T-helper 2 cell (primary cell): ENCODE data around the gene MAP2K7.
A peak's percentile ranks its signal among the peaks of the same experiment; 100 is the strongest.
"Not testable (repeated sequence)": the region's sequence is repeated elsewhere in the genome, so short reads cannot be mapped to it uniquely, and the experiment has no call there.

Experiments
- DNase-seq, 5 experiments: peaks; one replicate each; pipeline versions ENCODE4 v3.0.0 to v3.0.0-alpha.2; 2012 to 2022

Gene MAP2K7

DNA sequence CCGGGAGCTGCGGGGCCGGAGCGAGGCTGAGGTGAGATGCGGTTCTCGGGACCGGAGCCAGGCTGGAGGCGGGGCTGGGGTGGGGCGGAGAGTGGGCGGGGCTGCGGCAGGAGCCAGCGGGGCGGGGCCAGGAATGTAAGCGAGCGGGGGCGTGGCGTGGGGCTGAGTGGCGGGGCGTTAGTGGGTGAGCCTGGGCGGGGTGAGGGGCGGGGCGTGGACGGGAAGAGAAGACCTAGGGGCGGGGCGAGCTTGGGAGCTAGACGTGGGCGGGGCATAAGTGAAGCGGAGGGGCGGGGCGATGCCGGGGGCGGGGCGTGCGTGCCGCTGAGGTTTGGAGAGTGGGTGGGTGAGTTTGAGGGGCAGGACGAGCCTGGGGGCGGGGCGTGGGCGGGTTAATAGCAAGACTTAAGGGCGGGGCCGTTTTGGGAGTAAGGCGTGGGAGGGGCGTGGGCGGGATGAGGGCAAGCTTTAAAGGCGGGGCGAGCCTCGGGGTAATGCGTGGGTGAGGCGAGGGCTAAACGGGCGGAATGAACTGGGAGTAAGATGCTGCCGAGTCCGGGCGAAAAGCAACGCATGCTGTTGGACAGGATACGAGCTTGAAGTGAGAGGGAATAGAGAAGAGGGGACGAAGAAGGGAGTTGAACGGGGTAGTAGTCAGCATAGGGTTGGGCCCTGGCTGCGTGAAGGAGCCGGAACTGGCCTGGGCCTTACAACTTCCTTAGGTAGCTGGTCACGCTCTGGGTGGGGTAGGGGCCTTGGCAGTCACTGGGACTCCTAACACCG lies 17.0 kb downstream of the MAP2K7 start:
- DNase-seq = peak; percentile 92 to 100 (median 98)

DNA sequence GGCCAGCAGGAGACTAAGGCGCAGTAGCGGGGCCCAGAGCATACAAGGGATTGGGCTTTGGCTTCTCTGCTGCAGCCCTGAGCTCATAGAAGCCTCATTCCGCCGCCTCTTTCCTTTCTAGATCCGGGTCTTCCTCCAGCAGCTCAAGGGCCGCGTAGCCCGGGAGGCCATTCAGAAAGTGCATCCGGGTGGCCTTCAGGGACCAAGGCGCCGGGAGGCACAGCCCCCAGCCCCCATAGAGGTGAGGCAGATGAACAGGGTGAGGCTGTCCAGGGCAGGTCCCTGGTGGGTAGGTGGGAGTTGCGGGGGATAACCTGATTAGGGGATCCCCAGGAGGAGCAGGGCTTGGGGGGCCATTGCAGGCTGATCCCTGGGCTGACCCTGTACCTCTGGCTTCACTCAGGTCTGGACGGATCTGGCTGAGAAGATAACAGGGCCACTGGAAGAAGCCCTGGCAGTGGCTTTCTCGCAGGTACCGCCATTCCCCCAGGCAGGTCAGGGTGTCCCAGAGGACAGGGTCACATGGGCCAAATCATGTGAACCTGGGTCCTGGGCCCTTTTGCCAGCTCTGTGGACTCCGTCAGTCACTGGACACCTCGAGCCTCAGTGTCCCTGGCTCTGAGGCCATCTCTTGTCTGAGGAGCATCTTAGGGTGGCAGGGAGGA lies 17.8 kb downstream of the MAP2K7 start:
- DNase-seq = no peak

DNA sequence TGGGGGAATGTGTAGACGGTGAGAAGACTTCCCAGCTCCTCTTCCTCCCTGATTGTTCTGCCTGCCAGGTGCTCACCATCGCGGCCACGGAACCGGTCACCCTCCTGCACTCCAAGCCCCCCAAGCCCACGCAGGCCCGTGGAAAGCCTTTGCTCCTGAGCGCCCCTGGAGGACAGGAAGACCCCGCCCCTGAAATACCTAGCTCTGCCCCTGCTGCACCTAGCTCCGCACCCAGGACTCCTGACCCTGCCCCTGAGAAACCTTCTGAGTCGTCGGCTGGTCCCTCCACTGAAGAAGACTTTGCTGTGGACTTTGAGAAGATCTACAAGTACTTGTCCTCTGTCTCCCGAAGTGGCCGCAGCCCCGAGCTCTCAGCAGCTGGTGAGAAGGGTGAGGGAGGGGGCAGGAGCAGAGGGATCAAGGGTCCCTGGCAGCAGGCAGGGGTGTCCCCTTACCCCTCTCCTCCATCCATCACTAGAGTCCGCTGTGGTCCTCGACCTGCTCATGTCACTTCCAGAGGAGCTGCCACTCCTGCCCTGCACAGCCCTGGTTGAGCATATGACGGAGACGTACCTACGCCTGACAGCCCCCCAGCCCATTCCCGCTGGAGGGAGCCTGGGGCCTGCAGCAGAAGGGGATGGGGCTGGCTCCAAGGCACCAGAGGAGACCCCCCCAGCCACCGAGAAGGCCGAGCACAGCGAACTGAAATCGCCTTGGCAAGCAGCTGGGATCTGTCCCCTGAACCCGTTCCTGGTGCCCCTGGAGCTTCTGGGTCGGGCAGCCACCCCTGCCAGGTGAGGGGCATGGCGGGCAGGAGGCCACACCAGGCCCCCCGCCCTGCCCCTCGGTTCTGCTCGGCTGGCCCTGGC lies 18.5 kb downstream of the MAP2K7 start:
- no peak for DNase-seq

DNA sequence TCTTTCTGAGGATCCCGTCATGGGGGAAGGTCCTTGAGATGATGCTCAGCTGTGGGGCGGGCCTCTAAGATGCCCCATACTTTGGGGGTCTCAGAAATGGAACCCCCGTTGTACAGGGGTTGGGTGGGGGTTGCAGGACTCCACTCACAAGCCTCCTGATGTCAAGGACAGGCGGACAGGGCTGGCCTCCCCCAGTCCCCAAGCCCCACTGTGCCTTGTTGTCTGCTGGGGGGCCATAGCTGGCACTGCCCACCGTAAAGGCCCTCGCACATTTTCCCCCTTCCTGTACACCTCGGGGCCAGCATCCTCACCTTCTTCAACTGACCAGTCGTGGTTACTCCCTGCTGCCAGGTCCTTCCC lies 19.1 kb downstream of the MAP2K7 start:
- DNase-seq = no peak

GRCh38 chr19:7923295-7924191 lies 19.9 kb downstream of the MAP2K7 start:
- no peak for DNase-seq

- no peak for DNase-seq
Measured at GRCh38 chr19:7924241-7924640, 20.6 kb downstream of the MAP2K7 start.

- DNase-seq = no peak
Measured at GRCh38 chr19:7924651-7925170, 21.0 kb downstream of the MAP2K7 start.

- DNase-seq = peak; percentile 58 to 79 (median 64)
Measured at GRCh38 chr19:7925171-7925851, 21.6 kb downstream of the MAP2K7 start.

DNA sequence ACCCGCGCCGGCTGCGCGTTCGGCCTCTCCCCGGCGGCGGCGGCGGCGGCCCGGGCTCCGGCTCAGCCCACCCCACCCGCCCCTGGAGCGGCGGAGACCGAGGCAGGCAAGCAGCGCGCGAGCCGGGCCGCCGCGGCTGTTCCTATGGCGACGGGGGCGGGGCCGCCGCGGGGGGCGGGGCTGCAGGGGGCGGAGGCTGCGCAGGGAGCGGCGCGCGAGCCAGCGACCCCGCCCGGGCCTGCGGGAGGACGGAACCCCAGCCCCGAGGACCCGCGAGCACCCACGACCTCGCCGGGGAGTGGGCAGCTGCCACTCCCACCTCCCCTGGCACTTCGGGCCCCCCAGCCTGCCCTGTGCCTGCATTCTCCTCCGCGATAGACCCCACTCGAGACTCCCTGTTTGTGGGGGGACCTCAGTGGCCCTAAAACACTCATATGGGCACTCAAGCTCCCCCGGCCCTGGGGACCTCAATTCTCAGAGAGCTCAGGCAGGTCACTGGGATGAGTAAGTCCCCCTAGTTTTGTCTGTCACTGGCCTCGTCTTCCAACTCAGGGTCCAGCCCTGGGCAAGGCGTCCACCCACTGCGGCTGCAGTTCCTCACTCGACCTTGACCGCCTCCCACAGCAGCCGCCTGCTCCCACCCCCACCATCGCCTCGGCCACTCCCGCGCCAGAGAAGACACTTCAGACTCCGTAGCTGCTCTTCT lies 22.5 kb downstream of the MAP2K7 start, which contains the start of gene CTXN1:
CTXN1 (minus strand) TSS at position 115 of the 706 bp plus-strand sequence. CDS start 597 bp downstream, outside the sequence.
- DNase-seq = peak; percentile 59 to 72 (median 66)

DNA sequence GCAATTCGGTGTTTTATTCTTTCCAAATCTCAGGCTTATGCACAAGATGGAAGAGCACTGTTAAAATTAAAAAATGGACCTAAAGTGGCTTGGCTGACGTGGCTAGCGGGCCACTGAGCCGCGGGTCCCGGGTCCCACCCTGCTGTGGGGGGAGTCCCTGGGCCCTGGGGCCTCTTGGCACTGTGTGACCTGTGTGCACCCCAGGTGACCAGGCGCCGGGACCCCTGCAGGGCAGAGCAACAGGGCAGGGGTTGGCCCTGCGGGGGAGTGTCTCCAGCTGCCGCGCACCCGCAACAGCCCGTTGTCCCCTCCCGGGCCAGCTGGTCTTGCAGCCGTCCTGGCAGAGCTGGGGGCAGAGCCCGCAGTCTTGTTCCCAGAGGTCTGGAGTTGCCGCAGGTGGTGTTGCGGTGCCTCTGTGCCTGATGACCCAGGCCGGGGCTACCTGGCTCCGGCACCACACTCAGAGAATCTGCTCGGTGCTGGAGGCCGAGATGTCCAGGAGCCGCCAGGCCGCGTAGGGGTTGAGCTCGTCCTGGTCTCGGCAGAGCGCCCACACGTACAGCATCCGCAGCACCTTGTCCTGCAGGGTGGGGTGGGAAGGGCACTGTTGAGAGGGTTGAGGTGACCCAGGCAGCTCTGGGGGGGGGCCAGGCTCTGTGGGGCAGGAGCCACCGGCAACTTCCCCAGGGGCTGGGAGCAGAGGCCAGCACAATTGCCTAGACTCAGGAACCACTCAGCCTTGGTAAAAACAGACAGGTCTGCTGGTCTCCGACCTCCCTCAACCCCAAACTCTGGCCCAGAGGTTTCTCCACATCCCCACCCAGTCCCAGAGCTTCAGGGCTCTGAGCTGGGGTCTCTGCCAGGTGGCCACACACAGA lies 23.3 kb downstream of the MAP2K7 start:
- DNase-seq = no peak

DNA sequence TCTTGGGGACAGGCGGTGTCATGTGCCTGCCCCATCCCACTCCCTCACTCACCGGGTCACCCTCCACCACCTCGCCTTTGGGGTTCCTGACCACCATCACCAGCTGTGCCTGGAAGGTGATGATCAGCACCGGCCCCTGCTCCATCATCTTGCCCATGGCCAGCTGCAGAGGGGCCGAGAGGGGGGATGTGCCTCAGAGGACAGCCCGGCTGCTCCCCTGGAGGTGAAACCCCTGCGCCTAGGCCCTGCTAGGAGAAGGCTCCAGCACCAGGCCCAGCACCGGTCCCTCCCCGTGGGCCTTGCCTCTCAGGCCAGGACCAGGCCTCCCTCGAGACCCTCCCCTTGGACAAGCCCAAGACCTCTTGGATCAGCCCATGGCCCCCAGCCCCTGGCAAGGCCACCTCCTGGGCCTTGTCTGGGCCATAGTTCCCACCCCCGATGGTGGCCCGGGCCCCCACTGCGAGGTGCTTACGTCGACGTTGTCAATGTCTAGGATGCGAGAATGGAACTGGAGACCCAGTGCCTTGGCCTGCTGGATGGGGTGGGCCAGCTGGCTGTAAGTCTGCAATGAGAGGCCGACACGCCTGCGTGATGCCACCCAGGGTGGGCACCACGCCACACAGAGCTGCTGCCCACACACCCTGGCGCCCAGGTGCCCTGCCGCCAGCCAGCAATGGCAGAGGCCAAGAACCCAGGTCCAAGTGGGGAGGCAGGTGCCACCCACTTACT lies 24.1 kb downstream of the MAP2K7 start:
- DNase-seq = no peak

GRCh38 chr19:7928334-7928706 lies 24.6 kb downstream of the MAP2K7 start:
- DNase-seq = no peak

- DNase-seq = peak; percentile 41 to 77 (median 68)
Measured at GRCh38 chr19:7928741-7929701, 25.3 kb downstream of the MAP2K7 start.

GRCh38 chr19:7930030-7930429 lies 26.4 kb downstream of the MAP2K7 start:
- not testable (repeated sequence) for DNase-seq

DNA sequence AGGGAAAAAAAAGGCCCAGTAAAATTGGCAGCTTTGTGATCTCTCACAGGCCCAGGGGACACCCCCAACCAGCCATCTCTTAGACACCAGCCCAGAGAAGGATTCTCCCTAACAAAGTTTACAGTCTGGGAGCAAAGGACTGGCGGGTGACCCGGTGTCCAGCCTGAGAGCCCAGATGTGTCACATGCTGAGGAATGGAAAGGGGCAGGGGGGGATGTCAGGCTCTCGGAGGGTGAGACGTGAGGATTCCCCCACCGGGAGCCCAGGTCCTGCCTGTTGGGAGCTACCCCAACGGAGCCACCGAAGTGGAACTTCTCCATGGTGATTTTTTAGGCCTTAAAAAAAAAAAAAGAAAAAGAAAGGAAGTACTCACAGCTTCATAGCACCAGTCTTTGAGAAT lies 27.1 kb downstream of the MAP2K7 start:
- DNase-seq = no peak

GRCh38 chr19:7931221-7932061 lies 27.8 kb downstream of the MAP2K7 start:
- DNase-seq = no peak
